Superior temporal gyrus (tissue), 1 donor: Measurements from ENCODE around the gene ZNF91.
"Not testable (repeated sequence)": the region's sequence is repeated elsewhere in the genome, so short reads cannot be mapped to it uniquely, and the experiment has no call there.

Source experiments
- DNase-seq: peaks from one replicate; pipeline ENCODE4 v3.0.0-alpha.2; 2016; ENCODE audit errors: extremely low spot score

The ZNF91 gene

DNA sequence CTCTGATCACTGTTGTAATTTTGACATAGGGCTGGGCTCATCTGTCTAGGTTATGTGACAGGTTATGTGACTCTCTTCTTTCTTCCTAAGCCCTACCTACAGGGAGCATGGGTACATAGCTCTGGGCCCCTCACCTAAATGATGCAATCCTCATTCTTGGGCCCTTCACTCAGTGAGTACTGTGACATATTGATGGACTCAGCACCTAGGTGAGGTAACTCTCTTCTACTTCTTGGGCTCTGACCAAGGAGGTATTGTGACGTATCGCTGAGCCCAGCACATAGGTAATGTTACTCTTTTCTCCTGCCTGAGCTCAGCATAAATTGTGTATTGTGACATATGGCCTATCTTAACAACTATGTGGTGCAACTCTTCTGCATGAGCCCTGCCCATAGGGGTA is 76.3 kb downstream of the ZNF91 start:
- DNase-seq = not testable (repeated sequence)

DNA sequence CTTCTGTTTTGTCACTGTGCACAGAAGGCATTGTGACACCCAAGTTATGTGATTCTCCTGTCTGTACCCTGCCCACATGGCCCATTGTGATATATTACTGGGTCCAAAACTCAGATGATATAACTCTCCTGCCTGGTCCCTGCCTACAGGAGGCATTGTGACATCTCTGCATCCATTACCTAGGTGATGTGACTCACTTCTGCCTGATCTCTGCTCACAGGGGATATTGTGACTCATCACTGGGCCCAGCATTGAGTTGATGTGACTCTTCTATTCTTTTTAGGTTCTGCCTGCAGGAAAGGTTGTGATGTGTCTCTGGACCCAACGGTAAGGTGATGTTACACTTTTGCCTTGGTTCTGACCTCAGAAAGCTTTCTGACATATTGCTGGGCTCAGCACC is 77.1 kb downstream of the ZNF91 start:
- DNase-seq = no peak

DNA sequence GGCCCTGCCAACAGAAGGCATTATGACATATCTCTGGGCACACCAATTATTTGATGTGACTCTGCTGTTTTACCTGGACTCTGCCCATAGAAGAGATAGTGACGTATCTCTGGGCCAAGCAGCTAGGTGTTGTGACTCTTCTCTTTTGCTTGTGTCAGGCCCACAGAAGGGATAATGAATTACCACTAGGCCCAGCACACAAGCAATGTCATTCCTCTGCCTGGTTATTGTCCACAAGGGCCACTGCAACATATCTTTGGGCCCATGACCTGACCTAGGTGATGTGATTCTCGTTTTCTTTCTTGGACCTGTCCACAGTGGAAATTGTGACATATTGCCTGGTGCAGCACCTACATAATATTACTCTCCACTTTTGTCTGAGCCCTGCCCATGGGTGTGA is 80.0 kb downstream of the ZNF91 start:
- DNase-seq = no peak

DNA sequence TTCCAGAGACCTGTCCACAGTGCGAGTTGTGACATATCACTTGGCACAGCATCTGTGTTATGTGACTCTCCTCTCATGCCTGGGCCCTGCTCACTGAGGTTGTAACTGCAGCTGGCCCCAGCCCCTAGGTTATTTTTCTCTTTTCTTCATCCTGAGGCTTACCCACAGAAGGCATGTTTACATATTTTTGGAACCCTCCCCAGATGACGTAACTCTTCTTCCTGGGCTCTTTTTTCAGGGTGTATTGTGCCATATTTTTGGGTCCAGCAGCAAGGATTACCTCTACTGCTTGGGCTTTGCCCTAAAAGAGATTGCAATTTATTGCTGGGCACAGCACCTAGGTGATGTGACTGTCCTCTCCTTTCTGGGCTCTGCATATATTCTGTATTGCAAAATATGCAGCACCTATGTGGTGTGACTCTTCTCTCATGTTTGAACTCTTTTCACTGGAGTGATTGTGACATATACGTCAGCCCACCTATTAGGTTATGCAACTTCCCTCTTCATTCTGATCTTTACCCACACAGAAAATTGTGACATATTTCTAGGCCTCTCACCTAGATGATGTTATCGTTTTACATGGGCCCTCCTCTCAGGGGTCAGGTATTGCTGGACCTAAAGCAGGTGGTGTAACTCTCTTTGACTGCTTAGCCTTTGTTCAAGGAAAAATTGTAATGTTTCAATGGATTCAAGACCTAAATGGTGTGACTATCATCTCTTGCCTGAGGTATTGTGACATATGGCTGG is 80.6 kb downstream of the ZNF91 start:
- no peak for DNase-seq

DNA sequence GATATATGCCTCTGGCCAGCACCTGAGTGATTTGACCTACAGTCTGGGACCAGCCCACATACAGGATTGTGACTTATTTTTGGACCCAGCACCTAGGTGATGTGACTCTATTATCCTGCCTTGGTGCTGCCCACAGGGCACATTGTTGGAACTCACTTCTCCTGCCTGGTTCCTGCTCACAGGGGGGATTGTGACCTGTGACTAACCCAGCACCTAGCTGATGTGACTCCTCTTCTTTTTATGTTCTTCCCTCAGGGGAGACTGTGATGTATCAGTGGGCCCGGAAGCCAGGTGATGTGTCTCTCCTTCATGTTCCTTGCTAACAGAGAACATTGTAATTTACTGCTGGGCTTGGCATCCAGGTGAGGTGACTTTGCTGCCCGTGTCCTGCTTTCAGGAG is 82.1 kb downstream of the ZNF91 start:
- no peak for DNase-seq

DNA sequence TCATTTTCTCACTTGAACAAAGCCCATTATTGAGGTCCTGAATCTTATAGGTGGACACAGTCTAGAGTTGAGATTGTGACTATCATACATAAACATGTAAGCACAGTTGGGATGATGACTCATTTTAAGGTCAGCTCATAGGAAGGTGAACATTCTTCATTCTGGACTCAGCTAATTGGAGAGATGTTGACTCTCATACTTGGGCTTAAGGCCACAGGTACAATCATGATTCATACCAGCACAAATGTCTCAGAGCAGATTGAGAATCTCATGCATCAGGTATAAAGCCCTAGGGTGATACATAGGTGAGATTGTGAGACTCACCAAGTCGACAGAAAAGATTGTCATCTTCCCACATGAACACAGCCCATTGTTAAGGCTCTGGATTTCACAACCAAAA is 82.8 kb downstream of the ZNF91 start:
- no peak for DNase-seq

DNA sequence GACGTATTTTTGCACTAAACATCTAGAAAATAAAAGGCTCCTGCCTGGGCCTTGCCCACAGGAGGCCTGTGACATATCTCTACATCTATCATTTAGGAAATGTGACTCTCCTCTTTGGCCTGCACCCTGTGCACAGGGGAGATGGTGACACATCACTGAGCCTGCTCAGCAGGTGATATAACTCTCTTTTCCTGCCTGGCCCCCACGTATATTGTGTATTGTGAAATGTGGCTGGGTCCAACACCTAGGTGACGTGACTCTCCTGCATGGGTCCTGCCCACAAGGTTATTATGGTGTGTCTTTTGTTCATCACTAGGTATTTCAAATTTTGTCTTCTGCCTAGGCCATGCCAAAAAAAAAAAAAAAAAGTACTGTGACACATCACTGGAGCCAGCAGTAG is 83.7 kb downstream of the ZNF91 start:
- DNase-seq = no peak

DNA sequence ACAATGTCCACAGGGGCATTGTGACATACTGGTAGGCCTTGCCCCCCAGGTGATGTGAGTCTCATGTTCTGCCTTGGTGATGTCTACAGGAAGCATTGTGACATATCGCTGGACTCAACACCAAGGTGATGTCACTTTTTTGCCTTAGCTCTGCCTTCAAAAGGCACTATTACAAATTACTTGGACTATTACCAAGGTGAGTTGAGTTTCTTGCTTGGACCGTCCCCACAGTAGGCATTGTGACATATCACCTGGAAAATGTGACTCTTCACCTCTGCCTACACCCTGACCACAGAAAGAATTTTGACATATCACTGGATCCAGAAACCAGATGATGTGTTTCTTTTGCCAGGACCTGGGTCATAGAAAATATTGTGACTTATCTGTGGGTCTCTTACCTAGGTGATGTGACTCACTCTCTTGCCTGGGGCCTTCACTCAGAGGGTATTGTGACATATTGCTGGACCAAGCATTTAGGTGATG is 84.5 kb downstream of the ZNF91 start:
- no peak for DNase-seq

DNA sequence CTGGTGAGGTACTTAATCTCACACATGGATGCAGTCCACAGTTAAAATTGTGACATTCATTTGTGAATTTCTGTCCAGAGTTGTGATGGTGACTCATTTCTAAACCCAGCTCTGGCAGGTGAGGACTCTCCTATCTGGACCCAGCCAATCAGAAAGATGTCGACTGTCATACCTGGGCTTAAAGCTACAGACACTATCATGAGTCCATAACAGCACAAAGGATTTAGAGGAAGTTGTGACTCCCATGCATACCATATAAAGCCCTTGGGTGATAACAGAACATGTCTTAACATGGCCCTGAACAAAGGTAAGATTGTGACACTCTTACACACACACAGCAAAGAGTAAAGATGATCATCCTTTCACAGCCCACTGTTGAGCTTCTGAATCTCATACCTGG is 85.3 kb downstream of the ZNF91 start:
- no peak for DNase-seq

DNA sequence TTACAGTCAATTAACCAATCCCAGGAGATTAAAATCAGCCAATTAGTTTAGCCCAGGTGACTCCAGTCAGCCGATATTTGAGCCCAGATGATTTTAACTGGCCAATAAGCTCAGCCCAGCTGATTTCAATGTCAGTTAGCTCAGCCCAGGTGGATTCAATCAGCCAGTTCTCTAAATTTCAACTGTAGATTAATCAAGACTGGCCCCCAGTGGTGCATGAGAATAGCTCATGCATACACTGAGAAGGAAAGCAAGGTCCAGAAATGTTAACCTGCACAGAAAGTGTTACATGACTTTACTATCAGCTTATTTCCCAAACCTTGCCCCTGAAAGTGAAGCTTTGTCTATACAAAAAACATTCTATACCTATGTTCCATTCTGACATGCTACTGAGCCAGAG is 89.7 kb downstream of the ZNF91 start:
- DNase-seq = no peak

DNA sequence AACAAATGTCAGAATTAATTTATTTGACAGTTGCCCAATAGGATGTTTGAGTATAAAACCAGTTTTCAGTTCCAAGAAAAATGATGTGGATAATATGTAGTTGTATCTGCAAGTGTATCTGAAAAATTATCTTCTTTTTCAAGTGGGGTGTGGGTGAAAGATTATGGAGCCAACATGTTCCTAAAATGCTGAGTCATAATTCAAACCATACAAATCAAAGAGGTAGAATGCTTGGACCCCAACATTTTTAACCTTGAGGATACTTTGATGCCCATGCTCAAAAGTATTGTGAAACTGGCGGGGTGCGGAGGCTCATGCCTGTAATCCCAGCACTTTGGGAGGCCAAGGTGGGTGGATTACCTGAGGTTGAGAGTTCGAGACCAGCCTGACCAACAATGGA is 91.0 kb downstream of the ZNF91 start:
- DNase-seq = no peak

DNA sequence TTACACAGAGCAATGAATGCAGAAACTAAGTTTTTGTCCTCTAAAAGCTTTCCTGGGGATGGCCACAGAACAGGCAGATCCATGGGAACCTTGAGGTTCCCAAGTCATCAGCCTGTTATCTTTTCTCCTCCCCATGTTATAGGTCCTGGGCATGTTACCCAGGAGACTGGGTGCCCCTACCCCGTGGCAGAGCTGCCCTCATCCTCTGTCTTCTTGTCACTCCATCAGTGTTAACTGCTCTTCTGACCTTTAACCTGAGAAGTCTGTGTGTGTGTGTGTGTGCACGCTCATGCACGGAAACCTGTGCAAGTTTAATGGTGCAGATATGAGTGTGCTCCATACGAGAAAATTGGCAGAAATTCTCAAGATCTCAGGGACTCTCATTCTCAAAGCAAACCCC is 101.1 kb downstream of the ZNF91 start:
- no peak for DNase-seq

DNA sequence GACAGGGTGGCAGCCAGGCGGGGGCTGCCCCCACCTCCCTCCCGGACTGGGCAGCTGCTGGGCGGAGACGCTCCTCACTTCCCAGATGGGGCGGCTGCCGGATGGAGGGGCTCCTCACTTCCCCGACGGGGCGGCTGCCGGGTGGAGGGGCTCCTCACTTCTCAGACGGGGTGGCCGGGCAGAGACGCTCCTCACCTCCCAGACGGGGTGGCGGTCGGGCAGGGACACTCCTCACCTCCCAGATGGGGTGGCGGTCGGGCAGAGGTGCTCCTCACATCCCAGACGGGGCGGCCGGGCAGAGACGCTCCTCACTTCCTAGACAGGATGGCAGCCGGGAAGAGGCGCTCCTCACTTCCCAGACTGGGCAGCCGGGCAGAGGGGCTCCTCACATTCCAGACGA is 105.3 kb downstream of the ZNF91 start:
- not testable (repeated sequence) for DNase-seq
